Ovary (tissue), 3 donors: Measurements from ENCODE around the gene PDE7B.

Experiments used
- CTCF ChIP-seq, 3 donors: fragments of 450-650 bp in 2 of 3; fragments of 200-600 bp in 1 of 3; IDR thresholded peaks; one replicate each; pipeline versions ENCODE4 v1.5.1 to v1.8.0; 2016 to 2022; ENCODE audit warnings: antibody characterized with exemption in 3 of 3, mild to moderate bottlenecking in 1 of 3
- POLR2A ChIP-seq: fragments of 450-650 bp; IDR thresholded peaks from one replicate; pipeline ENCODE4 v1.6.1; 2017; ENCODE audit warnings: antibody characterized with exemption, mild to moderate bottlenecking, moderate library complexity
- donor health status: DM: no; HTN: no; CAD: no.

- TF ChIP-seq CTCF (IDR thresholded peaks at IDR 0.05) (peak in 1 of 3 donors; percentile 51), POLR2A (no peak)
Observed at GRCh38 chr6:135938576-135939207, 87.2 kb downstream of the PDE7B start.
